ENCODE data around the gene IFTAP.
"Not testable (repeated sequence)": the region's sequence is repeated elsewhere in the genome, so short reads cannot be mapped to it uniquely, and the experiment has no call there.

IFTAP gene

DNA sequence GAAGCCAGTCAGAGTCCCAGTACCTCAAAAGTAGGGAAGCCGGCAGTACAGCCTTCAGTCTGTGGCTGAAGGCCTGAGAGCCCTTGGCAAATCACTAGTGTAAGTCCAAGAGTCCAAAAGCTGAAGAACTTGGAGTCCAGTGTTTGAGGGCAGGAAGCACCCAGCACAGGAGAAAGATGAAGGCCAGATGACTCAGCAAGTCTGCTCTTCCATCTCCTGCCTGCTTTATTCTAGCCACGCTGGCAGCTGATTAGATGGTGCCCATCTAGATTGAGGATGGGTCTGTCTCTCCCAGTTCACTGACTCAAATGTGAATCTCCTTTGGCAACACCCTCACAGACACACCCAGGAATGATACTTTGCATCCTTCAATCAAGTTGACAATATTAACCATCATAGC is 67.1 kb downstream of the IFTAP start:
- not testable (repeated sequence) for DNase-seq

DNA sequence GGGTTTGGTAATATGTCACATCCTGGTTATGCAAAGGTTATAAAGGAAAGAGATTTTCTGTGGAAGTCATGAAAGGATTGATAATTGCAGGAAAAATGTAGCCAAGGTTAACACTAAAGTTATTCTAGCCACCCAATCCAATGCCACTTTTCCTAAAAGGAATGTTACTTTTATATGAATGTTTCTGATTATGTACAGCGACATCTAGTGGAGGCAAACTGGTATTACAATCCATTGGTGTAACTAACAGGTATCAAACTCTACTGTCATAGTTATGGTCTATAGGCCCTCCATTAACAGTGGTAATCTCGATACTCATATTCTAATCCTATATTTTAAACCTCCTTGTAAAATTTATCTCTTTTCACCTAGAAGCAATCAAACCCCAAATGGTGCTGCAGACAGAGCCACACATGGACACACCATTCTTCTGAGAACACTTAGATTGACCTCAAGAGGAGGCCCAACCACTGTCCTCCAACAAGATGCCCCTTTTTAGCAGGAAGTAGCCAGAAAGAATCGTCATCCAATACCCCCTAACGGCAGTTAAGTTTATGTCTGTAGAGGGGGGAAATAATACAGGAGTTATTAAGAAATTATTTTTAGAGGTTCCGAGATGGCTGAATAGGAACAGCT is 78.6 kb downstream of the IFTAP start:
- DNase-seq, result no peak

DNA sequence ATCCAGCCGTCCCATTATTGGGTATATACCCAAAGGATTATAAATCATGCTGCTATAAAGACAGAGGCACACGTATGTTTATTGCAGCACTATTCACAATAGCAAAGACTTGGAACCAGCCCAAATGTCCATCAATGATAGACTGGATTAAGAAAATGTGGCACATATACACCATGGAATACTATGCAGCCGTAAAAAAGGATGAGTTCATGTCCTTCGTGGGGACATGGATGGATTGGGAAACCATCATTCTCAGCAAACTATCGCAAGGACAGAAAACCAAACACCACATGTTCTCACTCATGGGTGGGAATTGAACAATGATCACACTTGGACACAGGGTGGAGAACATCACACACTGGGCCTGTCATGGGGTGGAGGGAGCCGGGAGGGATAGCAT is 85.2 kb downstream of the IFTAP start:
- not testable (repeated sequence) for DNase-seq

DNA sequence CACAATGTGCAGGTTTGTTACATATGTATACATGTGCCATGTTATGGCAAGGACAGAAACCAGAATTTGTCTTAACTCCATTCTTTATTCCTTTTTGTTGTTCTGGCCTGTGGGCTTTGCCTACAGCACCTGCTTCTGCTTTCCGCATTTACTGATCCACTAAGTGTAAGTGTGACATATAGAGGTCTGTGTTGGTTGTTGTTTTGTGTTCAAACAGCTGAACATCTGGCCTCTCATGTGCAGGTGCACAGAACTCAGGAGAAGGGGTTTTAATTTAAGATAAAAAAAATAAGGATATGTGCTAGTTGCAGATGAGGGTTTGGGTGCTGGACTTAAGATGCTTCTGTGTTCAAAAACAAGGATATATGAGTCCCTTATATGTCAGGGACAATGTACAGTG is 89.5 kb downstream of the IFTAP start:
- no peak for DNase-seq

DNA sequence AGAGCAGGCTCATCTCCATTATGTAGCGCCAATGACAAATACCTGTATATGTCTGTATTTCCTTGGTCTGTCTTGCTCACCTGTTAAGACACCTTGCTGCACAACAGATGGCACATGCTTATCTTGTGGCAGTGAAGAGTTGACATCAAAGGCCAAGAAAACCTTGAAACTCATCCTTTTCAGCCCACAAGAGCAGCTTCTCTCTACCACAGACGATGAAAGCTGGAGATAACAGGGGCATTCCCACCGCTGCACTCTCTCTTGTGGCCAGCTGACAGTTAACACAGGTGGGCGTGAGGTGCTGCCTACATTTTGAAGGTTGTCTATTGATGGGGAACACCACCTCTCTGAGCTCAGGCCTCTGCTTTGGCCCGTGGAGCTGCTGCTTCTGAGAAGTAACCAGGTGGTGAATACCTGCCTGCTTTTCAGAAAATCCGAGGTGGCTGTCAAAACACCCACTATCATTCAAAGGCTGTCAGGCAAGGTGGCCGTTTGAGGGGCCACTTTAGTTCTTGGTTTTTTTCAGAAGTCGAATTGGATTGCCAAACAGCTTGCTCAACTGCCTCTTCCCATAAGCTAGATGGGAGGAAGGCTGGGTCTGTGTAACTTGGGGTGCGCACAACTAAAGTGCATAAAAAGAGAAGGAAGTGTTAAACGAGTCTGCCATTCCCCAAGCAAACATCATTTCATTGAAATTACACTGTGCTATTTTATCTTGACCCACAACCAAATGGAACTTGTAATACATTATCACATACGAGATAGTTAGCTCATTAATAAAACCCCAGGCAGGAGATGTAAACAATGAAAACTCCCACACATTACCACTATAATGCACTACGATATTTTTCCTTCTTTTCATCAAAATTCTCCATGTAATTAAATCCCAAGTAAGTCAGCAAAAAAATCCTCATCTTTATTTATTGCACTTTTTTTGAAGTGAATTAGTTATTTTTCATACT is 90.8 kb downstream of the IFTAP start:
- DNase-seq, result peak; percentile 71

DNA sequence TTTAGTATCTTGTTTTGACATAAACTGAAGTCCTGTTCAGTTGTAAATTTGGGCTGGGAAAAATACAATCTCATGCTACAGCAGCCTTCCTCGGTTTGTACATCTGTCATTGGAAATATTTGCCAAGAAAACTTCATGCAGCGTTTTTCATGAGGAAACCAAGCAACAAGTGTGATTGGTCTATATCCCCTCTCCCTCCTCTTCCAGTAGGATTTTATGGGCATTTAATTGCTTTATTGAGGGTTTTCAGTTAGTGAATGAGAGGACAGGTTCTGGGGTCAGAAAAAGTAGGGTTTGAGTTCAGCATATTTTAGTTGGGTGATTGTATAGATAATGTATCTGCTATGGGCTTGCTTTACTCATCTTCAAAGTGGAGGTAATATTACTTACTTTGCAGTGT is 93.8 kb downstream of the IFTAP start:
- DNase-seq, result no peak

DNA sequence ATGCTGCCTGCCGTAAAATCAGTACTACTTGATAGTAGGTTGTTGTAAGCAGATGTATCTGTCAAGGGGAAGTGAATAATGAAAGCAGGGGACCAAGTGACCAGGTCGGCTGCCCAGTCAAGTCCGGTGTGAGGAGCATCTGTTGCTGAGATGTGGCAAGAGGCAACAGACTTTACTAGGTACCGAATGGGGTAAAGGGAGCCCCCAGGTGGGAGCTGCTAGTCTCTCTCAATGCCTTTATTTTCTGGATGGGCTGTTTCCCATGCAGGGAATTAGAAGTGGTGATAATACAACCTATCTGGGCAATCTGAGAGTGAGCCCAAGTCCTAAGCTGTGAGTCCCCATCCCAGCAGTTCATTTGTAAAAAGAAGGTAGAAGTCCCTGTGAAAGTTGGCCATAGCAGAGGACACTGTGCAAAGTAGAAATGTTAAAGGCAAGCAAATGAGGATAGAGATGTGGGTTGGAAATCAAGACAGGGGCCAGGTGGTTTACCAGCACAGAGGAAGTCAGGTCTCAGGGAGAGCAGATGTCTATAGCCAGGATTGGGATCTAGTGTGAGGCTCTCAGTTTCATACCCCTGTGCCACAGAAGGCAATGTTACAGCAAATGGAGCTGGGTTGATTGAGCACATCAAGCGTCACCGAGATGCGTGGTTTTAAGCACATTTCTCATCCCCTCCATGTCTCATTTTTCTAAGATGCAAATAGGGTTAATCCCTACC is 94.4 kb downstream of the IFTAP start:
- no peak for DNase-seq

DNA sequence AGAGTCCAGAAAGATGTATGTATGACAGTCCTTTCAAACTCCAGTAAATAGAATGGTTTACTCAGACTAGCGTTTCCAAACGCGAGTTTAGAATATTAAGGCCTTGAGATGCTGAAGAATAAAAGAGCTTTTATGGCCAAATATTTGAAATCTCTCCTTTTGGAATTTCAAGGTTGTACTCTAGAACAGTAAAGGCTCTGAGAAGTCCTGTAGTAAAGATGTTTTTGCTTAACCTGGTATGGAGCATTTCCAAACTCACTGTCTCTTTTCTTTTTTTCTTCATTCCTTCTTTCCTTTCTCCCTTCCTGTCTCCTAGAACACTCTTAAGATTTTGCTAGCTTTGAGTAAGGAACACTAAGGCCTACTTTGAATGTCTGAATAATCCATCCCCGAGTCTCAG is 95.1 kb downstream of the IFTAP start:
- DNase-seq, result no peak

DNA sequence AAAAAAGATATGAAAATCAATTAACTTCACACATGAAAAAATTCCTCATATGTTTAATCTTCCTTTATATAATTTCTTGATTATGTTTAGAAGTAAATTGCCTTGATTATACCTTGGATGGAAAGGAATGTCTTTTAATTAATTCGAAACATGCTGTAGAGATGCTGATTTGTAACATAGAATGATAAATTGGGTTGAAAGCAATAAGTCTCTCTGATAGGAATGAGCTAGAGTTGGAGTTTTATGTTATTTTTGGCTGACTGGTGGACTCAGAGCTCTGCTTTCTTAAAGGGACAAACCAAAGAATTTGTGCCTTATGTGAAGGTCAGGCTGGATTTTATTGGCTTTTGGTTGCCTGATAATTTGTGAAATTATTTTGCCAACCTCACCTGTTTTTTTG is 98.4 kb downstream of the IFTAP start:
- DNase-seq, result no peak

DNA sequence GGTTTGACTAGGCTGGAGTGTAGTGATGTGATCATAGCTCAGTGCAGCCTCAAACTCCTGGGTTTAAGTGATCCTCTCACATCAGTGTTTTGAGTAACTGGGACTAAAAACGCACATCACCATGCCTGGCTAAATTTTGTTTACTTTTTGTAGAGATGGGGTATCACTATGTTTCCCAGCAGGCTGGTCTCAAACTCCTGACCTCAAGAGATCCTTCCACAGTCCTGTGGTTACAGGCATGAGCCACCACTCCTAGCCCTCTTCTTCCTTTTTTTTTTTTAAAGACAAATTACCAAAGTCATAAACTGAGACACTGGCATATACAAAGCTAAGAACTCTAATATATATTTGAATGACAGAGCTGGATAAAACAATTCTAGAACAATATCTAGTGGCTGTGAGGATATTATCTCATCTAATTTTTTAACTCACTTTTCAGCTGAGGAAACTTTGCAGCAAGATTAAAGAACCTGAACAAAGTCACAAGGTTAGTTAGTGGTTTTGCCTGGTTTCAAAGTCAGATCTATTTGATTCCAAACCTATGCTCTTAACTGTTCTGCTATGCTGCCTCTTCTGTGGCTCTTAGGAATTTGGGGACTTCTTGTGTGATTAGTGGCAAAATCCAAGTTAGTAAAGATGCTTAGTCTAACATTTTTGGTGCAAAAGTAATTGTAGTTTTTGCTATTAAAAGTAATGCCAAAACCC is 99.0 kb downstream of the IFTAP start:
- no peak for DNase-seq

DNA sequence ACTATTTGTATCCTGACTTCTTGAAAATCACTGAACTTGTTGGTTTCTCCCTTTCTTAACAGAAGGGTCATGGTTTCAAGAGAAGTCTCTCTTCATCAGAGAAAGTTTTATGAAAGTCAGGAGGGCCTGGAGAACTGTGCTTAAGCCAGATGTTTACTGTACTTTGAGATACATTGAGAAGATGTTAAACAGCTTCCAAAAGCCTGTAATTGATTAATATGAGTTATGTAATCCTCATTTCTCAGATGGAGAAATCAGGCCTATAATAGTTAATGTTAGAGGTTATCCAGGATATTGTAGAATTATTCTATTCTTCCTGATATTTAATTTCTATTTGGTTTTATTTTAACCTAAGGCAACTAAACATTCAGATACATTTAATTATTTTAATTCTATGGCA is 100.8 kb downstream of the IFTAP start:
- DNase-seq, result no peak

DNA sequence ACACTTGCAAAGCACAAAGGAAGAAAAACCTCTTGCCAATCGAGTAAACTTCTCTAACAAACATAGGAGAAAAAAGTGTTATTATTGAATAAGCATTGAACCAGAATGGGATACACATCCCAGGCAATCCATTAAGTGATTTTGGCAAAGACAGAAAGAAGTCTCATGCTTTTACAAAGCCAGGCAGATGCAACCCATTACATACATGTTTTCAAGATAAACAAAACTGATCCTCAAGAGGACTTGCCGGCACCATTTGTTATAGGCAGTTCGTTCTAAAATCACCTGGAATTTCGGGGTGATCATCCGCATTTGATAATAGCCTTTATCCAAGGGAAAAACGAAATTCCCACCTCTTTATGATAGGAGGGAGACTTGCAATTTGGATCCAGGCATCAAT is 101.3 kb downstream of the IFTAP start:
- no peak for DNase-seq

DNA sequence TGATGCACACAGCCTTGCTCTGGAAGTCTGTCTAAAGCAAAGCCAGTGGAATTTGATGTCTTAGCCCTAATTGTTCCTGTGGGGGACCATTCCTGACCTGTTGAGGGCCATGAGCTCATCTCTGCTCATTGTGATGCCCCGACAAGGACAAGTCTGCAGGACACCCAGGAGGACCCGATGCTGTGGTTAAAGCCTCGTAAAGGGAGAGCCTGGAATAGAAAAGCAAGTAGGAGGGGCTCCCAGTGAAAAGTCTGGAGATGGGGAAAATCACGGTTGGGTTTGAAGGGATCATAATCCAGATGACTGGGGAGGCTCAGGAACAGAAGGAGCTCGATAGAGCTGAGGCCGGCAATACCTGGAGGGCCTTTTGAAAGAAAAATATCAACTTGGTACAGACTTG is 102.2 kb downstream of the IFTAP start:
- no peak for DNase-seq

DNA sequence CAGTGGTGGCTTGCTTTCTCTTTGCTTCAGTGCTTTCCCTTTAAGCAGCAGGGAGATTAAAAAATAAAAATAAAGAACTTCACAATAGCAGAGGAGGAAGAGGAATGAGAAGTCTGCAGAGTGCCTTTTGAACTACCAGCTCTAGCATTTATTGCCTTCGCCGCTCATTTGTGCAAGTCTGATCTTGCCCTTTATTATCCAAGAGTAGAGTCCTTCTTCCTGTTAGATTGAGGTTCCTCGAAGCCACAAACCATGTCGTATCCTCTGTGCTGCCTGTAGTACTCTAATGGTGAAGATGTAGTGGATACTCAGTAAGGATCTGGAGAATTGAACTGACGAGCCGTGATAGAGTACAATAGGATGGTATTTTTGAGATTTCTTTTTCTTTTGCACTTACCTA is 105.0 kb downstream of the IFTAP start:
- no peak for DNase-seq

DNA sequence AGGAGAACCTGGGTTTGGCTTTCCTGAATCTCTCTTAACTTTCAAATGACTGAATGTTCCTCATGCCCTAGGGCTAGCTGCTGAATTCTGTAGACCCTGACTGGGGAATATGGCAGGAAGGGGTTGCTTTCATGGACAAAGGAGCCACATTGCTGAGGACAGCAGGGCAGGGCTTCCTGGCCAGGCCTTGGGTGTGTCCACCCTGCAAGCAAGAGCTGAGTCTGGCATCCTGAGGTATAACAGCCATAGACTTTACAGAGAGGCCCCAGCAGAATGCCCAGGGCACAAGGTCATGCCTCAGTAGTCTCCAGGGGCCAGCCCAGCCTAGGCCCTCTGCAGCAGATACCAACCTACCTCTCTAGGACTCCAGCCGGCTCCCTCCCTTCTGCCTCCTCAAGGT is 105.9 kb downstream of the IFTAP start:
- DNase-seq, result no peak

DNA sequence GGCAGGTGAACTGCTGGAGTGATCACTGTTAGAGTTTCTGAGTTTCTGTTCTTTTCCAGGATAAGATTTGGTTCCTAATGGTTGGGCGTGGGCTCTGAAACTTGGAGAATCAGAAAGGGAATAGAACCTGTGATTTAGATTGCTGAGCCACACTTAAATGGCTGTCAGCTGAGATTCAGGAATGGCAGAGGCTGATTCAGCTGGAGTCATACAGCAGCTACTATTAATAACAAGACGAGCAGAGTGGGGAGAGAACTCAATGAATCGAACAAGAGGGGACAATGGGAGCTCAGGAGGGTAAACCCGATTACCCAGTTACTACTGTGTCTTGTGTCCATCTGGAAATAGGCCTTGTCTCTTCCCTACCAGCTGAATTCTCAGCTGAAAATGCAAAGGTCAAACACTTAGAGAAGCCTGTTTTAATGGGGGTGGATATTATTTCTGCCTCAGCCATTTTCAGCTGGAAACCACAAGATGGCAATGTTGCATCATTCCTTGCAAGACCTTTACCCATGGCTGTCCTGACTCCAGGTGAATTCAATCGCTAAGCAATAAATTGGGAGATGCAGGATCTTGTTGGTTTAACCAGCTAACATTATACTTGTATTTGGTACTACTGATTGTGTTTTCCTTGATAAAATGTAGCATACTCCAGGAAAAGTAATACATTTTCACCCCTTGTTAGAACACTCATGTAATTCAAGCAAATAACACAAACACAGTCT is 108.2 kb downstream of the IFTAP start:
- DNase-seq, result no peak

DNA sequence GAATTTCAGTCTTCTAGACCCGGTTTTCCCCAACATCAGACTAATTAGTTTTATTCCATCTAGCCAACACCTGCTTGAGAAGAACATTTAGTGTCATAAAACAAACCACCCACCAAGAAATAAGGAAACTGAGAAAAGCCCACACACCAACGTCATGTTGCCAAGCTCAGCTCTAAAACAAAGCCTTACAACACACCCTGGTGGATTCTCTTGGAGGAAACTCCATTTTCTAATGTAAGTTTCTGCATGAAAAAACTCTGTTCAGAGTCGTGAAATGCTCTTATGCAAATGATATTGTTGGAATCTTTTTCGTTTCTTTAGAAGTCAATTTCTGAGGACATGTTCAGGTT is 108.7 kb downstream of the IFTAP start:
- DNase-seq, result no peak

Measured in activated effector memory CD4-positive, alpha-beta T cell treated with anti-CD3 and anti-CD28 coated beads, Interleukin-2, amount 50 U/mL, for 16 hours (primary cell).